Cardiac muscle cell (in vitro differentiated cells and primary cell): Measurements from ENCODE around the gene DGKD. TPM values are rescaled to one million over a fixed set of nuclear protein-coding genes. Genes with fewer than 3 reads are reported as not detected.

Experiments used
- DNase-seq, 2 donors: peaks; one replicate each; pipeline versions ENCODE4 v3.0.0 to v3.0.0-alpha.2; 2010 to 2017; ENCODE audit warnings: low read depth in 1 of 2, low spot score in 1 of 2
- H3K27ac ChIP-seq: fragments of 200-600 bp; sonication (generic); 2 replicates; pipeline ENCODE4 v1.5.1; 2016
- H3K27me3 ChIP-seq: fragments of 200-600 bp; sonication (generic); 2 replicates; pipeline ENCODE4 v1.6.0; 2016; ENCODE audit warnings: control low read depth
- H3K36me3 ChIP-seq: fragments of 200-600 bp; sonication (generic); 2 replicates; pipeline ENCODE4 v1.5.1; 2016; ENCODE audit warnings: control low read depth
- H3K4me1 ChIP-seq: fragments of 200-600 bp; sonication (generic); 2 replicates; pipeline ENCODE4 v1.8.1; 2017; ENCODE audit warnings: low read depth, mild to moderate bottlenecking, mixed run types
- H3K4me3 ChIP-seq: fragments of 200-600 bp; sonication (generic); 2 replicates; pipeline ENCODE4 v1.5.1; 2016; ENCODE audit warnings: mild to moderate bottlenecking
- H3K9me3 ChIP-seq: fragments of 200-600 bp; sonication (generic); 2 replicates; pipeline ENCODE4 v1.5.1; 2017; ENCODE audit warnings: low read depth, mild to moderate bottlenecking, control low read depth
- polyA plus RNA-seq: library from polyadenylated mRNA; unstranded; fragments of >200 nt; fragmentation: Nextera tagmentation; extraction: Ambion mirVana; gene quantifications from 2 replicates; pipeline ENCODE4 v1.2.1, GENCODE V29; 2016
- total RNA-seq: library from RNA; depleted of rRNA; stranded (reverse); fragments of >200 nt; gene quantifications from 2 replicates; pipeline ENCODE4 v1.2.3, GENCODE V29; 2016
- TF ChIP-seq, protein P1 (sequence below): IDR thresholded peaks from 2 replicates; pipeline ENCODE4 v1.5.1; 2012; ENCODE audit warnings: low read depth, mild to moderate bottlenecking, low read length

DGKD gene
- total and polyA plus RNA-seq, 2 experiments from 2014 or later: 21.0 to 40.0 TPM

DNA sequence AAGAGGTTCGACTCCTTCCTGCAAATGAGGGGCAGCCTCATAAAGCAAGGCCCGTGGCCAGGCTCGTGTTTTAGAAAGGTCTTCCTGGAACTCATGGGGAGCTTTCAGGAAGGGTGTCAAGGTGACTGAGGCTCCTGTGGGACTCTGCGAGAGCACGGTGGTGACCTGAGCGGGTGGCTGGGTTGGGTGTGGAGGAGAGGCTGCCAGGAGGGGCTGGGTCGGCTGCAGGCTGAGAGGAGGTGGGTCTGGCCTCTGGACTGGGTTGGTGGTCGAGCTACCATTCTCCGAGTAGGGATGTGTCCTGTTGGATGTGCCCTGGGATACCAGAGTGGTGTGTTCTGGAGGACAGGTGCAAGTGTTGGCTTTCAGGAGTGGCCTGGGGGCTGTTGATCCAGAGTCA, 86.4 kb downstream of the DGKD start:
- TF ChIP-seq, protein P1, sequence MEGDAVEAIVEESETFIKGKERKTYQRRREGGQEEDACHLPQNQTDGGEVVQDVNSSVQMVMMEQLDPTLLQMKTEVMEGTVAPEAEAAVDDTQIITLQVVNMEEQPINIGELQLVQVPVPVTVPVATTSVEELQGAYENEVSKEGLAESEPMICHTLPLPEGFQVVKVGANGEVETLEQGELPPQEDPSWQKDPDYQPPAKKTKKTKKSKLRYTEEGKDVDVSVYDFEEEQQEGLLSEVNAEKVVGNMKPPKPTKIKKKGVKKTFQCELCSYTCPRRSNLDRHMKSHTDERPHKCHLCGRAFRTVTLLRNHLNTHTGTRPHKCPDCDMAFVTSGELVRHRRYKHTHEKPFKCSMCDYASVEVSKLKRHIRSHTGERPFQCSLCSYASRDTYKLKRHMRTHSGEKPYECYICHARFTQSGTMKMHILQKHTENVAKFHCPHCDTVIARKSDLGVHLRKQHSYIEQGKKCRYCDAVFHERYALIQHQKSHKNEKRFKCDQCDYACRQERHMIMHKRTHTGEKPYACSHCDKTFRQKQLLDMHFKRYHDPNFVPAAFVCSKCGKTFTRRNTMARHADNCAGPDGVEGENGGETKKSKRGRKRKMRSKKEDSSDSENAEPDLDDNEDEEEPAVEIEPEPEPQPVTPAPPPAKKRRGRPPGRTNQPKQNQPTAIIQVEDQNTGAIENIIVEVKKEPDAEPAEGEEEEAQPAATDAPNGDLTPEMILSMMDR: no peak
- Histone ChIP-seq H3K27me3 (no peaks in the 10 kb centered on the region), H3K36me3 (peaks cover 3% of the 10 kb centered on the region), H3K27ac (no peak overlapping the region), H3K4me1 (no peaks in the 10 kb centered on the region), H3K4me3 (no peak overlapping the region), H3K9me3 (no peaks in the 10 kb centered on the region)
- no peak for DNase-seq

DNA sequence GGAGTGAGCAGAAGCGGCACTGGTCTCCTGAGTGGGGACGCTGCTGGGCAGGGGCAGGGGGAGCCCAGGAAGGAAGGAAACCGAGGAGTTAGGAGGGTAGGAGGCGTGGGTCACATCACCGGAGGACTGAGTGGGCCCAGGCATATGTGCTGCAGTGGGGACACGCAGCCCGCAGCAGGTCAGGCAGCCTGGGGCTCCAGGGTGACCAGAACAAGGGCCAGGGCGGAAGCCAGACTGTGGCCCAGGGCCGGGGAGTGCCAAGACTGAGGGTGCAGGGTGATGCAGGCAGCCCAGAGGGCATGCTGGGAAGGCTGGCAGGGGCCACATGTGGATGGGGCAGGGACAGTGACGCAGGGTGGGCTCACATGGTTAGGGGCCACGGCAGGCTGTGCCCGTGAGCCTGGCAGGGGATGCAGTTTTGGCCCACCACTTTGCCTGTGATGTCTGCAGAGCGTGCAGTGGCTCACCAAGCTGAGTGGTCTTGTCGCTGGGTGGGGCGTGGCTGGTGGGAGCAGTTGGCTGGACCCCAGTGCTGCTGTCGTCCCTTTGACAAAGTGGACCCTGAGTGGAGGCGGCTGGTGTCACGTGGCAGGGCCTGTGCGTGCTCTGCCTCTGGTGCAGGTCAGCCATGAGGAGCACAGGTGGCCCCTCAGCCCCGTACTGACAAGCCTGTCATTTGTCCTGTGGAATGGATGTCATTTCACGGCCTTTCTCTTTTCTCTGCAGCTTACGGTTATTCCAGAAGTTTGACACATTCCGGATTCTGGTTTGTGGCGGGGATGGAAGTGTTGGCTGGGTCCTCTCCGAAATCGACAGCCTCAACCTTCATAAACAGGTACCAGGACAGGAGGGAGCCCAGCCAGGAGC, 87.1 kb downstream of the DGKD start:
- Histone ChIP-seq H3K4me1 (no peaks in the 10 kb centered on the region), H3K9me3 (no peaks in the 10 kb centered on the region), H3K36me3 (peaks cover 5% of the 10 kb centered on the region), H3K27me3 (no peaks in the 10 kb centered on the region), H3K4me3 (no peak overlapping the region), H3K27ac (no peak overlapping the region)
- no peak for DNase-seq
- TF ChIP-seq, protein P1: no peak

- no peaks in the 10 kb centered on the region for H3K27me3 ChIP-seq
- H3K4me1 ChIP-seq: no peaks in the 10 kb centered on the region
- H3K27ac ChIP-seq: no peak overlapping the region
- peaks cover 8% of the 10 kb centered on the region for H3K36me3 ChIP-seq
- no peak for DNase-seq
- H3K9me3 ChIP-seq: no peaks in the 10 kb centered on the region
- TF ChIP-seq, protein P1: no peak
- no peak overlapping the region for H3K4me3 ChIP-seq
These were observed 87.7 kb downstream of the DGKD start for GRCh38 chr2:233442028-233442310.

DNA sequence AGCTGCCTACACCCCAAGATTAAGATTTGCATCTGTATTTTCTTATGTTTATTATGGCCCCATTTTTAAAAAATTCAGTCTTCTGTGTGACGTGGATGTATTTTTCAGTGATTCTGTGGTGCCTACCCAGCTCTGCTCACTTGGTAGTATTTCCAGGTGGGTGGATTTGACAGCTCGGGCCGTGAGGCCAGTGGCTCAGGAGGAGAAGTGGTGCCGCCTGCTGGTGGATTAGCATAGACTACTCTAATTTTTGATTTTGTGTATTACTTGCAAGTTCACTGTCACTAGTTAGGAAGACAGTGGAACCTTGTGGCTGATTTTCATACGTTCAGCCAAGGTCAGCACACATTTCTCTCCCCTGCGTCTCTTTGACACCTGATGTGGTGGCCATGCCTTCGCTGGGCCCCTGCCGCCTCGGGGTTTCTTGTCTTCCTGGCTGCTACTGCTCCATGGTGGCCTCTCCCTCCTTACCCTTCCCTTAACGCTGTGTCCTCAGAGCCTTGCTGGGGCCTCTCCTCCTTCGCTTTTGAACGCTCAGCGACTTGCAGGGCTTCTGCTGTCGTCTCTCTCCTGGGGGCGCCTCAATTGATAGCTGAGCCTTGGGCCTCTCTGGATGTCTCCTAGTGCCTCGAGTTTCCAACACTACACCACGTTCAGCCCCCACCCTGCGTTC, 89.4 kb downstream of the DGKD start:
- Histone ChIP-seq H3K4me1 (no peaks in the 10 kb centered on the region), H3K4me3 (no peak overlapping the region), H3K27ac (no peak overlapping the region), H3K27me3 (no peaks in the 10 kb centered on the region), H3K9me3 (no peaks in the 10 kb centered on the region), H3K36me3 (peaks cover 8% of the 10 kb centered on the region)
- TF ChIP-seq, protein P1: peak; percentile 86
- DNase-seq: peak; percentile 84 to 88

- Histone ChIP-seq H3K4me1 (no peaks in the 10 kb centered on the region), H3K27ac (no peak overlapping the region), H3K36me3 (peaks cover 8% of the 10 kb centered on the region), H3K4me3 (no peak overlapping the region), H3K9me3 (no peaks in the 10 kb centered on the region), H3K27me3 (no peaks in the 10 kb centered on the region)
- DNase-seq: no peak
- TF ChIP-seq, protein P1: no peak
These were observed 90.2 kb downstream of the DGKD start for GRCh38 chr2:233444501-233444900.
